ENCODE data around the gene LGALS8.

DNA sequence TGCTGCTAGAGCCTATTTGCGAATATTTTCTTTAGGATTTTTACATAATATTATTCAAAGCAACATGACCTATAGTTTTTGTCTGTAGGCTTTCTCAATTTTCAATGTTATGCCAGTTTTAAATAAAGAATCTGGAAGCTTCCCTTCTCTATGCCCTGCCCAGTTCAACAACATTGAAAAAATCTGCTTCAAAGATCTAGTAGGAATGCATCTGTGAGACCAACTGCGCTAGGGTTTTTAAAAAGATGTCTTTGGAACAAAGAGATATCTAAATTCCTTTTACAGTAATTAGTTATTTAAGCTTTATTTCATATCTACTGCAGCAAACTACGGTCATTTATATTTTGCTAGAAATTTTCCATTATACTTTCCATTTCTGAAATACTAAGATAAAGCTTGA, 54.9 kb downstream of the LGALS8 start:
- TF ChIP-seq CTCF (IDR thresholded peaks at IDR 0.05; ENCODE audit: insufficient read depth, low read length) (no peak), REST (IDR thresholded peaks at IDR 0.05; ENCODE audit: insufficient replicate concordance, low read depth) (no peak), GABPA (IDR thresholded peaks at IDR 0.05; ENCODE audit: low read depth) (no peak), POLR2AphosphoS5 (IDR thresholded peaks at IDR 0.05; ENCODE audit: low read depth) (no peak), SPI1 (IDR thresholded peaks at IDR 0.05; ENCODE audit: borderline replicate concordance, low read depth) (no peak)

Measured in HL-60 (cell line).